Nucleus accumbens (tissue), 56 donors: ENCODE data around the gene UBL5.

ENCODE experiments used
- DNase-seq, 56 donors: peaks; one replicate each; lab custom pipeline; 2025; lab: John Stamatoyannopoulos, UW

The UBL5 gene

GRCh38 chr19:9877780-9878510 lies 50.2 kb downstream of the UBL5 start:
- DNase-seq: no peak

- no peak for DNase-seq
Measured at GRCh38 chr19:9878511-9879196, 50.9 kb downstream of the UBL5 start.
